Urinary bladder (tissue), 4 donors: ENCODE measurements around the gene SPAG5. TPM values are rescaled to one million over a fixed set of nuclear protein-coding genes. Genes with fewer than 3 reads are reported as not detected.
A peak's percentile ranks its signal among the peaks of the same experiment; 100 is the strongest.

Experiments
- DNase-seq: peaks from one replicate; pipeline ENCODE4 v3.0.0-alpha.2; 2015; ENCODE audit errors: extremely low spot score
- H3K27ac ChIP-seq: one replicate; pipeline ENCODE4 v1.5.1; 2013; ENCODE audit warnings: low read depth, mild to moderate bottlenecking, moderate library complexity
- H3K36me3 ChIP-seq: one replicate; pipeline ENCODE4 v1.6.1; 2013; ENCODE audit warnings: mild to moderate bottlenecking, moderate library complexity; ENCODE audit not compliant: insufficient read depth
- H3K4me1 ChIP-seq: one replicate; pipeline ENCODE4 v1.6.1; 2013; ENCODE audit warnings: mild to moderate bottlenecking, moderate library complexity; ENCODE audit not compliant: insufficient read depth
- H3K4me3 ChIP-seq: one replicate; pipeline ENCODE4 v1.5.1; 2013; ENCODE audit warnings: low read depth, low read length
- WGBS: extraction: QIAGEN DNeasy Blood & Tissue Kit; methylation state at CpG from one replicate; pipeline ENCODE4 v1.1.7; 2013; 5-methylcytosine and 5-hydroxymethylcytosine counted together
- polyA plus RNA-seq: library from polyadenylated mRNA; stranded (reverse); fragments of 200-250 nt; gene quantifications from one replicate; pipeline ENCODE4 v1.2.3, GENCODE V29; 2013
- total RNA-seq: library from RNA; depleted of rRNA; stranded (reverse); fragments of >200 nt; gene quantifications from one replicate; pipeline ENCODE4 v1.2.3, GENCODE V29; 2014
- donor health status: healthy with polysubstance abuse.
- donor health status: healthy.

SPAG5 gene
- total and polyA plus RNA-seq, 2 donors: 2.7 to 17.9 TPM

DNA sequence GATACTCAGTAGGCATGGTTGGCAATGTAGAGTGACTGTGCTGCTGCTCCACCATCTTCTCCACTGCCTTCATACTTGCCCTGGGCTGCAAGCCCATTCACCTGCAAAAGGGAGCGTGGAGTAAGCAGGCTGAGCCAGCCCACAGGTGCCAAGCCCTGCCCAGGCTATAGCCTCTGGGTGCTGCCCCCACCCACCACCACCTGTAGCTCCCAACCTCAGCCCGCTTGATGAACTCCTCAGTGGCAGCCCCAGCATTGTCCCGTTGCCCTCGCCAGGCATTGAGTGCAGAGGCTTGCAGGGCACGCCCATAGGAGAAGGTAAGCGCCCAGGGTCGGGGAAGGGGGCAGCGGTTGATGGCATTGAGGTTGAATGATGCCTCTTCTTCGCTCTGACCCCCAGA, 25.3 kb downstream of the SPAG5 start:
- H3K27ac ChIP-seq: no peak overlapping the region
- DNase-seq: no peak
- no peaks in the 10 kb centered on the region for H3K4me1 ChIP-seq
- H3K36me3 ChIP-seq: no peaks in the 10 kb centered on the region
- 95% methylated on average over 9 of the region's 9 CpGs for WGBS
- no peak overlapping the region for H3K4me3 ChIP-seq

DNA sequence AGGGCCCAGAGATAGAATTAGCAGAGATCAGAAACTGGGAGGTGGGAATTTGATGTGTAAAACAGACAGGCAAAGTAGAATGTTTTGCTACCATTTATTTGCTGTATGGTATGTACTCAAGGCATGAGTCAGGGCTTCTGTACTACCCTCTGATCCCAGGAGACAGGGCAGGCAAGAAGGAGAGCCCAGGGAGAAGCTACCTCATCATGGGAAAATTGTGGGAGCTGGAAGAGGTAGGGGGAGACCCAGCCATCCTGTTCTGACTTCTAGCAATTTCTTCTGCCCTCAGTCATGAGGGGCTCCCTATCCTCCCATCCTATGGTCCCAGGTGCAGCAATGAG, 25.8 kb downstream of the SPAG5 start:
- DNase-seq: no peak
- Histone ChIP-seq H3K4me3 (no peak overlapping the region), H3K4me1 (no peaks in the 10 kb centered on the region), H3K27ac (no peak overlapping the region), H3K36me3 (no peaks in the 10 kb centered on the region)

GRCh38 chr17:28572259-28573039, 26.4 kb downstream of the SPAG5 start:
- WGBS: 76% methylated on average over 5 of the region's 5 CpGs
- H3K4me3 ChIP-seq: no peak overlapping the region
- H3K36me3 ChIP-seq: no peaks in the 10 kb centered on the region
- H3K4me1 ChIP-seq: no peaks in the 10 kb centered on the region
- no peak for DNase-seq
- no peak overlapping the region for H3K27ac ChIP-seq

- H3K4me1 ChIP-seq: no peaks in the 10 kb centered on the region
- DNase-seq: peak; percentile 78
- peak within 1 kb of the TSS; percentile 57 for H3K27ac ChIP-seq
- H3K4me3 ChIP-seq: peak within 1 kb of the TSS; percentile 84
- WGBS: under 1% methylated on average over 49 of the region's 49 CpGs
- no peaks in the 10 kb centered on the region for H3K36me3 ChIP-seq
Measured at GRCh38 chr17:28571361-28572122, 27.3 kb downstream of the SPAG5 start, which contains the start of gene PIGS. PIGS (minus strand) TSS chr17:28571524; CDS start chr17:28571496, 28 bp downstream.

DNA sequence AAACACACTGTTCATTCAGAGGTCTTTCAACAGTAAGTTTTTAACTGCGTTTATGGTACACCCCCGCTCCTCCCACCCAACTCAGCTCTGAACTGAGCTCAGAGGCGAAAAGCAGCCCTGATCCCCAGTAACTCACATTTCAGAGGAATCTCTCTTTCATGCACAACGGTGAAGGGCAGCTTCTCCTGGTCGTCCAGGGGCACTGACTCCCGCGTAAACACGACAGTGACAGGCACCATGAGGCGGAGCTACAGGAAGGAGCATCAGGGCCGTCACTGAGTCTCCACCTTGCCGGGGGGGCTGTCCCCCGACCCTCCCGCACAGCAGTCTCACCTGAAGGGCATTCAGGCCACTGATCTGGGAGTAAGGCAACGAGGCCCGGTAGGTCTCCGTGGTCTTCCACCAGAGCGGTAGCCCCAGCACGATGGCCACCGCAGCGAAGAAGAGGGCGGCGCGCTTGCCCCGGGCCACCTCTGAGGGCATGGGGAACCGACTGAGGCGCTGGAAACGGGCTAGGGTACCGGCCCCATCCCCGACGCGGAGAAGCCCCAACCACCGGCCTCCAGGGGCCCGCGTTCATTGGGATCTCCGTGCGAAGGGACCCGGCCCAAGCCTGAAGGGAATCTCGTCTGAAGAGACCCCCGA, 28.0 kb downstream of the SPAG5 start:
- Histone ChIP-seq H3K27ac (peak overlapping the region; percentile 57), H3K4me1 (no peaks in the 10 kb centered on the region), H3K4me3 (peak overlapping the region; percentile 84), H3K36me3 (peaks cover 2% of the 10 kb centered on the region)
- 1% methylated on average over 39 of the region's 39 CpGs for WGBS
- no peak for DNase-seq

- no peaks in the 10 kb centered on the region for H3K4me1 ChIP-seq
- no peak overlapping the region for H3K4me3 ChIP-seq
- DNase-seq: no peak
- peaks cover 2% of the 10 kb centered on the region for H3K36me3 ChIP-seq
- 93% methylated on average over 1 of the region's 1 CpG for WGBS
- H3K27ac ChIP-seq: no peak overlapping the region
Measured at GRCh38 chr17:28569446-28569845, 29.4 kb downstream of the SPAG5 start.

- H3K4me3 ChIP-seq: no peak overlapping the region
- no peak for DNase-seq
- H3K36me3 ChIP-seq: peaks cover 2% of the 10 kb centered on the region
- WGBS: 87% methylated on average over 3 of the region's 3 CpGs
- H3K4me1 ChIP-seq: no peaks in the 10 kb centered on the region
- no peak overlapping the region for H3K27ac ChIP-seq
Measured at GRCh38 chr17:28567604-28568003, 31.2 kb downstream of the SPAG5 start.

GRCh38 chr17:28563475-28563874, 35.4 kb downstream of the SPAG5 start:
- 72% methylated on average over 3 of the region's 3 CpGs for WGBS

GRCh38 chr17:28555022-28555421, 43.8 kb downstream of the SPAG5 start:
- WGBS: 95% methylated on average over 3 of the region's 3 CpGs
- H3K4me1 ChIP-seq: no peaks in the 10 kb centered on the region
- H3K27ac ChIP-seq: no peak overlapping the region
- no peak for DNase-seq
- H3K36me3 ChIP-seq: peaks cover 3% of the 10 kb centered on the region
- H3K4me3 ChIP-seq: no peak overlapping the region

More at GRCh38 chr17:28563475-28563874, 35.4 kb downstream of the SPAG5 start:
- Histone ChIP-seq H3K27ac (no peak overlapping the region), H3K4me3 (no peak overlapping the region), H3K36me3 (peaks cover 4% of the 10 kb centered on the region), H3K4me1 (no peaks in the 10 kb centered on the region)
- no peak for DNase-seq

DNA sequence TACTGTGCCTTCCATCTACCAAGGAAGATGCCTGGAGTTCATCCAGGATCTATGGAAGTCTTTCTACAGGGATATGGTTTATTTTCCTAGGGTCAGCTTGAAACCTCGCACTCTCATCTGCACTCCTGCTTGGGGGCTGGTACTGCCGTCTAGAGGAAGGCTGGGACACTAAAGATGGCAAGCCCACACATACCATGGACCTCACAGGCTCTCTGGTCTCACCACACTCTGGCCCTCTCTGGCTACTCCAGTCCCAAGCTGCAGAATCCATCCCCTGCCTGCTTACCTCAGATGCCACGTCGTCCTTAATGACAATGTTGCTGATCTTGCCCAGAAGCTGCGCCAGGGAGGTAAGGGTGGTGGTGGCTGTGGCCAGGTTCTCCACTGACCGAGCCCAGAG, 44.3 kb downstream of the SPAG5 start:
- Histone ChIP-seq H3K27ac (no peak overlapping the region), H3K4me3 (no peak overlapping the region), H3K4me1 (no peaks in the 10 kb centered on the region), H3K36me3 (peaks cover 3% of the 10 kb centered on the region)
- no peak for DNase-seq
- 94% methylated on average over 6 of the region's 6 CpGs for WGBS

- no peak overlapping the region for H3K27ac ChIP-seq
- no peak for DNase-seq
- H3K4me1 ChIP-seq: no peaks in the 10 kb centered on the region
- H3K36me3 ChIP-seq: peaks cover 3% of the 10 kb centered on the region
- no peak overlapping the region for H3K4me3 ChIP-seq
- 92% methylated on average over 5 of the region's 5 CpGs for WGBS
Measured at GRCh38 chr17:28553000-28553505, 45.8 kb downstream of the SPAG5 start.

DNA sequence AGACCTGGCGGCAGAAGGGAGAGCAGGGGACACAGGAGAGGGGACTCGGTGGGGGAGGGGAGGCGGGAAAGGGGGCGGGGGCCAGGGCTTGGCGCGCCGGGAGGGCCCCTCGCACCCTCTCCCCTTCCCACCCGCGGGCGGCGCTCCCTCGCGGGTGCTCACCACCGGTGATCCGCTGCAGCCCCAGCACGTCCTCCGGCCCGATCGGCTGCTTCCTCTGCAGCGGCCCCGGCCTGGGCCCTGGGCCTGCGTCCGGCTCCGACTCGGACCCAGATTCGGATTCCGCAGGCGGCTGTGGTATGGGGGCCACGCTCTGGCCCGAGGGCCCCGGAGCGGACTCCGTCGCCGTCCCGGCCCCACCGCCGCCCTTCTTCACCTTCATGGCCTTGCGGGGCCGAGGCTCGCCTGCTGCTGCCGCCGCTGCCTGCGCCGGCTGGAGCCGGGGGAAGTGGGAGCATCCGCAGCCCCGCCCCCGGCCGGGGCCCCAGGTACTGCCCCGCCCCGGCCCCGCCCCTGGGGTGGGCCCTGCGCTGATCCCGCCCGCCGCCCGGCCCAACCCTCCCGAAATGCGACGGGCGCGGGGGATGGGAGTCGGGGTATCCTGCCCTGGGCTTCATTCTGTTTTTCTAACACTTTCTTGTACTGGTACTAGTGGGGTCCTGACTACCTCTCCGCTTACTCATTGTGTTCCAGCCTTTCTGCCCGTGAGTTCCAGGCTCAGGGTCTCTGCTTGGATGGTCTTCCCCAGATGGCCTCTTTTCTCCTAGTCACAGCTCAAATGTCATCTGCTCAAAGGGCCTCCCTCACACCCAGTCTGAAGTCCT, 46.4 kb downstream of the SPAG5 start, which contains the start of gene UNC119:
UNC119 (minus strand) TSS at position 449 of the 824 bp plus-strand sequence; CDS start at position 382, 67 bp downstream.
- Histone ChIP-seq H3K36me3 (peaks cover 3% of the 10 kb centered on the region), H3K4me1 (no peaks in the 10 kb centered on the region), H3K4me3 (peak within 1 kb of the TSS; percentile 73), H3K27ac (no peak within 1 kb of the TSS)
- no peak for DNase-seq
- 2% methylated on average over 65 of the region's 67 CpGs for WGBS
